Measurements from ENCODE around the gene TRPC4AP.

TRPC4AP gene

DNA sequence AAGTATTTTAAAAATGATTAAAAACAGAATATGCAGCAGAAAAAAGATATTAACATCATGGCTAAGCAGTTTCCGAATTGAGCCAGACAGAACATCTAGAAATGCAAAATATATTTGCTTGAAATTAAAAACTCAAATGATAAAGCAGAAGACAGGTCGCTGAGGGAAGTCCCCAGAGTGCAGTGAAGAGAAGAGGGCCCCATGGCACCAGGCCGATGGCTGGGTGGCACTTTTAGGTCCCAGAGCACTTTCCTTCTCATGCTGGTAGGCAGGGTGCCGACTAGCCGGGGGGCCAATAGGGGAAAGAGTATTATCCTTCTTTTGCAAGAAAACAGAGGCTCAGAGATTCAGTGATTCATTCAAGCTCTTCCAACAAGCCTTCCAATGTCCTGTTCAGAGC lies 78.1 kb downstream of the TRPC4AP start:
- DNase-seq (ENCODE audit: low spot score), result no peak

DNA sequence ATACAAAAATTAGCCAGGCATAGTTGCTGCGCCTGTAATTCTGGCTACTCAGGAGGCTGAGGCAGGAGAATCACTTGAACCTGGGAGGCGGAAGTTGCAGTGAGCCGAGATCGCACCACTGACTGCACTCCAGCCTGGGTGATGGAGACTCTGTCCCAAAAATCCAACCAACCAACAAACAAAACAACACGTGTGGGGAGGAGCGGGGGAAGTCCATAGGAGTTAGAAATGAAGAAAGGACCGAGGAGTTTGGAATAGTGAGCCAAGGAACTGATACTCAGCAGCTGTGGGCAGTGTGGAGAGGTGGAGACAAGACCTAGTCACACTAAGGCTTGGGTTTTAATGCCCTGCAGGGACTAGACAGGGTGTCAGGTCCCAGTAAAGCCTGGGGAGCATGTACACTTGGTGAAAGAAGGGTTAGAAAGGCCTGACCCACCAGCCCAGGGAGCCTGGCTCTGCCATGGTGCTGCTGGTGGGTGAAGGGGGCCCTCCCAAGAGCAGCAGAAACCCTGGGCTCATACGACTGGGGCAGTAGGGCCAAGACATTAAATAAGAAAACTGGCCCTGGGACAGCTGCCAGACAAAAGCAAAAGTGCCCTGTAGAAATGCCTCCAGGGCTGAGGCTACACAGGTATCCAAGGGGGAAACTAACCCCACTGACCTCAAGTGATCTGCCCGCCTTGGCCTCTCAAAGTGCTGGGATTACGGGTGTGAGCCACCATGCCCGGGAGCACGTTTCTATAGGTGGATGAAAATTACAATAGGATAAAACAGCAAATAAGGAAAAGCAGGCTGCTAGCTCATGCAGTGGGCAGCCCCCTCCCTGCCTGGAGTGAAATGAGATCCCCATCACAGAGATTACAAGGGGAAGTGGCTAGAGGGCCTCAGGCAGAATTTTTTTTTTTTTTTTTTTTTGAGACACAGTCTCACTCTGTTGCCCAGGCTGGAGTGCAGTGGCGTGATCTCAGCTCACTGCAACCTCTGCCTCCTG lies 78.9 kb downstream of the TRPC4AP start:
- no peak for DNase-seq (ENCODE audit: low spot score)

DNA sequence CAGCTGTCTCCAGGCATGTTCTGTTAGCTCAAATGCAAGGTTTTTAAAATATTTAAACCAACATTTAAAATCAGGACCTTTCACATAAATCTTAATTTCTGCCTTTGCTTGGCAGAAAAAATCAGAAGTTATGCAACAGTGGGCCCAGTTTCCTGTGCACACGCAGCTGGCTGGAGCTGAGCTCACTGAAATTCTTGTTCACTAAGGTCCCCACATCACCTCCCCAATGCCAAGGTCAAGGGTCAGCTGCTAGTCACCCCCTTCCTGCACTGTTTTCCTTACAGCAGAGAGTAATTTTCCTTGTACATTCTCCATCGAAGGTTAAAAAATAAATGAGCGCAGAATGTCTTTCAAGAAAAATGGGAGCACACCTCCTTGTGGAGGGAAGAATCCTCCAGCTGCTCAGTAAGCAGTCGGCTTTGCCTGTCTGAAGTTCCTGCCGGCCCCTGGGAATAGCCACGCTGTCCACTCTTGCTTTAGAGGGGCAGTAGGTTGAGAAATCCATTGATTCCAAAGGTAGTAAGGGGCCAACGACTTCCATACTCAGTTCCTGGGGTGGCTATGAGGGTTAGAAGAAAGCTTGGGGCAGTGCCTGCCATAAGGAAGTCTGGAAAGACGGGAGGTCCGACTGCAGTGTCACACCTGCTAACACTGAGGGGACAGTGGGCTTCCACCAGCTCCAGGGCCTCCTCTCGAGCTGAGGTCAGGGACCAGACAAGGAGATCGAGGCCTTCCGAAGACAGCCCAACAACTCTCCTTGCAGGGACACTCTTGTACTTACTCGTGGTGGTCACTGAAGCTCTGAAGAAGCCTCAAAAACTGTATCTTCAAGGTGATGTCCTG lies 80.2 kb downstream of the TRPC4AP start:
- no peak for DNase-seq (ENCODE audit: low spot score)

DNA sequence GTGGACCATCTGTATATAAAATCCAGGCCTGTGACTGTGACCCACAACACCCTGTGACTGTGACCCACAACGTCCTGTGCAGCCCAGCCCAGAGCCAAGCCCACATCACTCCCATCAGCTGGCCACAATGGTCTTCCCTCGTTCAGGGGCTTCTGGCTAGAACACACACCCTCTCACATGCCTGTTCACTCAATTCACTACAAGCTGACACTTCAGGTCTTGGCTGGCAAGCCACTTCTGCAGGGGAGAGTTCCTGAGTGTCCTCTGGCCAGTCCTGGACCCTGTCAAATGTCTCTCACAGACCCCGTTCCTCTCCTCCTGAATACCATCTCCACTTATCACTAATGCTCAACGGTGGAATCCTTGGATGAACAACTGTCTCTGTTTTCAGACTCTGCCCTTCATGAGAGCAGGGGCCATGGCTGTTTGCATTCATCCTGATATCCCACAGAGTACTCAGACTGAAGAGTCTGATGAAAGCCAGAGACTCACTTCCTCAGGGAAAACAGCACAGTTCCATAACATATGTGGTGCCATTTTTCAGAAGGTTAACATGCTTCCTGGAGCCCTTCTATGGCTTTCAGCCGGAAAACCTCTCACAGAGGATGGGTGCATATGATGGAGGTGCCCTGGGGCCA lies 80.9 kb downstream of the TRPC4AP start:
- DNase-seq (ENCODE audit: low spot score), result no peak

DNA sequence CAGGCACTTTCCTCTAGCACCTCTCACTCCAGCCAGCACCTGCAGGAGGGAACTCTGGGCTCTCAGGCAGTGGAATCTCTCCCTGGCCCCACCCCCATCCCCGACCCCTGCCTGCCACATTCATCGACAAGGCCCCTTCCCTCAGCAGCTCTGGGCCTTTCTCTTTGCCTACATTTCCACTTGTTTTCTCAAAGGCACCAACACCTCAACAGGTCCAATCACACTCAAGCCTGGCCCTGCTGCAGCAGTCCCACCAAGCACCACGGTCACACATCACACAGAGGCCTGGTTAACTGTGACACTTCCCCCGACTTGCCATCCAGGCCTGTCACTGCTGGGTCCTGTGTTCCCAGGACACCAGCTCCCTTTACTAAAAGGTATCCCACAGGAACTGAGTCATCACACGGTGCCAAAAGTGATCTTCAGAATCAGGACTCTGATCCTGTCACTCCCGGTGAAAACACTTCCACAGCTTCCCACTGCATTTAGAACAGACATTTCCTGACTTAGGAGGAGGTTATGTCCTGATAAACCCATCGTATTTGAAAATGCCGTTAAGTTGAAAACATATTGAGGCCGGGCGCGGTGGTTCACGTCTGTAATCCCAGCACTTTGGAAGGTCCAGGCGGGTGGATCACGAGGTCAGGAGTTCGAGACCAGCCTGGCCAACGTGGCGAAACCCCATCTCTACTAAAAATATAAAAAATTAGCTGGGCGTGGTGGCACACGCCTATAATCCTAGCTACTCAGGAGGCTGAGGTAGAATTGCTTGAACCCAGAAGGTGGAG lies 82.0 kb downstream of the TRPC4AP start:
- no peak for DNase-seq (ENCODE audit: low spot score)

DNA sequence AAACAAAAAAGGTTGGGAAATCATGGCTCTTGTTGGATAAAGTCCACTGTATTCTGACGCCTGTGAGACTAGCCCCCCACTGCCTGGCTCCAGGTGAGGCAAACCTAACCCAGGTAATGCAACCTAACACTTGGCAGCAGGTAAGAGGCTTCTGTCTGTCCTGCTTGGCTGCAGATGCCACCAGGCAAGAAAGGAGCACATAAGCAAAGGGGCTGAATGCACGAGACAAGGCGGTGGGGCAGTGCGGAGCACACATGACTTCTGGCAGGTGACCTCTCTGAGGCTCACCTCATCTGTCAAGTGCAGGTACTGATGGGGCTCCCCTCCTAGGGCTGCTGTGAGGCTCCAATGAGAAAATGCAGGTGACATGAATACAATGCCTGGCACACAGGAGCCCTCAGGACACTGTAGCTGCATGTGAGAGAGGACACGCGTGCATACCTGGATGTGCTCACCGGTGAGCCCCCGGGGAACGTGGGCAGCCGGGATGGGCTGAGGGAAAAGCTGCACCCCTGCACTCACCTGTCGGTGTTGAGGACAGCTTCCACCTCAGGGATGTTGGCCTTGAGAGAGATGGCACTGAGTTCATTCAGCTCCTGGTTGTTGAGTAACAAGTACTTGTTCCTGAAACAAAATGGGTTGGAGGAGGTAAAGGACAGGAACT lies 82.8 kb downstream of the TRPC4AP start:
- DNase-seq (ENCODE audit: low spot score), result no peak

DNA sequence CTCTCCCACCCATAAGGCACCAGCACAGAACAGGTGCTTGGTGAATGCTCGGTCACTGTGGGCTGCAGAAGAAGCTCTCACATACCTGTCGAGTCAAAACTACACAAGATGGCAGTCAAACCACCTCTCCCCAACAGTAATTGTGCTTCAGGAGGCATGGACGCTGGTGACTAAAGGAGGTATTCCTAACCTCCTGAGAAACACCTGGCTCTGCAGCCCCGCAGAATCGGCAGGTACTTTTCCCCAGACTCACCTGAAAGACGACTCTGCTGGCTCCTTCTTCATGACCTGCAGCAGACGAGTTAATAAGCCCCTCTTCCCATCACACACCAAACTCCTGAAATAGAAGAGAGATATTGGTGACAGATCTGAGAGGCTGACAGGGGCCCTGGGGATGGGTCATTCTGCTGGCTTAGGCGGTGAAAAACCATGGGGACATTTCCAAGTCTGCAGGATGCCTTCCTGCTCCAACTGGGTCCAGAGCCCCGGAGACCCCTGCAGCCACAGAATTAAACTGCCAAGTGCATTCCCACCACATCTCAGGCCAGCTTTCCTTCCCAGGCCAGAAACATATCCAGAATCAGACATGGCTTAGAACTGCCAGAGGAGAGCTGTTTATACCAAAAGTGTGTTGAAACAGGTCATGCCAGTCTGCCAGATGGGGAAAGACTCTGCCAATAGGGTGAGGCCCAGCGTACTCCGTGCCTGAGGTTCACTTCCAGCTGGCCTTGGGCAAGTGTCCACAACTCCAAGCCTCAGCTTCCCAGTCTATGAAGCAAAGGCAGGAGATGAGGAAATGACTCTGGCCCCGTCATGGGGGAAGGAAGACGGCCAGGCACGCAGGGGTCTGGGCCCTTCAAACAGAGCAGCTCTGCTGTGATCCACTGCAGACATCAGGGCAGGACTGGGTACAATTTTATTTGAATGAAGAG lies 83.9 kb downstream of the TRPC4AP start:
- peak; percentile 76 for DNase-seq (ENCODE audit: low spot score)

DNA sequence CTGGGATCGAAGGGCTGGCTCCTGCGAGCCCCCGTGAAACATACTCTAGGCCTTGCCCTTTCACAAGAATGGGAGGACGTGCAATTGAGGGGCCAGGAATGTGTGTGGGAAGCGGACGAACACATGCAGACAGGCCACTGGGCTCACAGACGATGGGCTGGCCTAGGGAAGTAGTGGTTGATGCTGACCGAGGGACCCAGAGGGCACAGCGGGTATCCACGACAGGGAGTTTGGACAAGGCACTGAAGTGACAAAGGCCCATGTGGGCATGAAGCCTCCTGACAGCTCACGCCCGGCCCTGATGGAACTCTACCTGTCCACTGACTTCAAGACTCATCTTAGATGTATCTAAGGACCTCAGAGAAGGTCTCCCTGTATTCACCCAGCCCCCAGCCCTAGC lies 84.7 kb downstream of the TRPC4AP start:
- no peak for DNase-seq (ENCODE audit: low spot score)

DNA sequence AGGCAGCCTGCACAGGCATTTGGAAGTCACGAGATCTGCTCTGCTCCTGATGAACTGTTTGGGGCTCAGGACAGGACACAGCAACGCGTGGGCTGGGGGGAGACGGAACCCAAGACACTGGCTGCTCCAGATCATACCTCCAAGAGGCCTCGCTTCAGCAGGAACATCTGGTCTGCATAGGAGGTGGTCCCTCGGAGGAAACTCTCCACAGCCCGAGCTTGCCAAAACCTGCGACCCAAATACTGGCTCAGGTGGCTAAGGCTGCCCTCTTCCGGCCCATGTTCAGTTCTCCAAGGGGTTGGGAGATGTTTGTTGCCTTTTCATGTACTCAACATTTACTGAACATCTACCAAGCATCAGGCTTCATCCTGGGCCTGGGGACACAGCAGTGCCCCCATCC lies 85.2 kb downstream of the TRPC4AP start:
- no peak for DNase-seq (ENCODE audit: low spot score)

DNA sequence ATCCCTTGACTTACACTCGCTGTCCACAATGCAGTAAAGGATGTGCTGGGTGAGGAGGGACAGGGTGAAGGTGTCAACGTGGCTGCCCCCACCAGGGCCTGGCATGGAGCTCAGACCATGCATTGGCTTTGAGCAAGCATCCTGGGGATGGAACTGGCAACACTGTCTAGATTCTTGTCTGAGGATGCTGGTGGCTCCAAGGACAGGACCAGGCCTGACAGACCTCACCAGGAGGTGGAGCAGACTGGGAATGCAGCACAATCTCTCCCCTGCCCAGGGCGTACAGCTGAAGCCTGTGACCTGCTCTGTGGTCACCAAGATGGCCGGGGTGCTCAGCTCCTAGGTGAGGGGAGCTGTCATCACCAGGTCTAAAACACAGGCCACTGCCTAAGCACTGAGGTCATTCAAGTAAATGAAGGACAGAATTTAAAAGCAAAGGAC lies 86.1 kb downstream of the TRPC4AP start:
- DNase-seq (ENCODE audit: low spot score), result no peak

DNA sequence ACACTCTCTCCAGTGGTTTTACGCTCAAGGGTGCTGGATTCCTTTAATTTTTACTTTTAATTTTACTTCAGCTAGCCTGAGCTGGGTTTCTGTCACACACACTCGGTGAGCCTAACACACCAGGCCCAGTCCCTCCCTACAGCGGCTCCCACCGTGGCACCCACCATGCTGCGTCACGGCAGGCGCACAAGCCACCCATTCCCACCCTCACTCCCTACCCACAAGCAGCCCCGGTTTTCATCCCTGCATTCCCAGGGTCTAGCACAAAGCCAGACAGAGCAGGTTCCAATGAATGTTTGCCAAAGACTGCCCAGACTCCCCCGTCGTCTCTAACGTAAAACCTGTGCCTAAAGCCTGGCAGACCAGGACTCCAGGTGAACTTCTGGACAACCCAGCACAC lies 86.6 kb downstream of the TRPC4AP start:
- no peak for DNase-seq (ENCODE audit: low spot score)

DNA sequence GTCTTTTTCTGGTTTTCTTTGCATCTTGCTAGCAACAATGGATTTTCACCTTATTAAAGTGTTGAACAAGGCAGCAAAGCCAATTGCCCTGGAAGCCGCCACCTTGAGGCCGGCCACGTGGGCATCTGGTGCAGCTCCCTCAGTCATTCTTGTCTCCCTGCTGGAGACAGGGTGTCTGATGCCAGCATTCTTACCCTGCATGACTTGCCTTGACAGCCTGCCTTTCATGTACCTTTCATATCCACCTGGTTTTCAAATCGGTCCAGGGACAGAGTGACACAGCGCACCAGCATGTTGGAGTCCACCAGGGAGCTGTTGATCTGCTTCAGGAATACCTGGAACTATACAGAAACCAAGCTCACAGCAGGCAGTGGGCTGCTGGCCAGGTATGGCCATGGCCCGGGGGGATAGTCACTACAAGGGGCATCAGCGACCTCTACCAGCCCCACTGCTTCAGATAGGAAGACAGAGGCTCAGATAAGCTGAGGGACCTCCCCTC lies 87.1 kb downstream of the TRPC4AP start:
- DNase-seq (ENCODE audit: low spot score), result no peak

DNA sequence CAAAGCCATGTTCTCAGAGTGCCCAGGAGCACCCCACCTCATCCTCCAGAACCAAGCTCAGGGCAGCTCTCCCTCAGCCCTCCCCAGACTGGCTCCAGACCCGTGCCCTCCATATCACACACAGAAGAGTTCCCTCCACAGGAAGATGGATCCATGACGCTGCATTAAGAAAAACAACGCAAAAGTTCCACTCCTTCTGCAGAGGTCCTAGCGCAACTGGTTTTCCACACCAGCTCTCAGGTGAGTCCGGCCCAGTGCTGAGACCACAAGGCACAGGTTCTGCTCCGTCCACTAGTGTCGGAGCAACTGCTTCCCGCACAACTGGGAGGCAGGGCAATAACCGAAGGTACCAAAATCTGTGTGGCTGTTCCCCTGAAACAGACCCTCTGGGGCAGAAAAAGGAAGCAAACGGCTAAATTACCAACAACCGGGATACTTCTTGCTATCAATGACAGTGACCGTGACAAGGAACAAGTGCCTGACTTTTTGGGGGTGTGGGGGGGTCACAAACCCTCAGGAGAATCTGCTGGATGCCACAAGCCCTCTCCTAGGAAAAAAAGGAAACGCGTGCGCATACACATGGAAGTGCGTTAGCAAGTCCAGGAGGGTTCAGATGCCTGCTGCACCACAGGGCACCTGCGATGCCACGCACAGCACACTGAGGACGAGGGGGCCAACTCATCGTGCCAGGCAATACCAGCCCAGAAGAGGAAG lies 87.7 kb downstream of the TRPC4AP start:
- DNase-seq (ENCODE audit: low spot score), result no peak

DNA sequence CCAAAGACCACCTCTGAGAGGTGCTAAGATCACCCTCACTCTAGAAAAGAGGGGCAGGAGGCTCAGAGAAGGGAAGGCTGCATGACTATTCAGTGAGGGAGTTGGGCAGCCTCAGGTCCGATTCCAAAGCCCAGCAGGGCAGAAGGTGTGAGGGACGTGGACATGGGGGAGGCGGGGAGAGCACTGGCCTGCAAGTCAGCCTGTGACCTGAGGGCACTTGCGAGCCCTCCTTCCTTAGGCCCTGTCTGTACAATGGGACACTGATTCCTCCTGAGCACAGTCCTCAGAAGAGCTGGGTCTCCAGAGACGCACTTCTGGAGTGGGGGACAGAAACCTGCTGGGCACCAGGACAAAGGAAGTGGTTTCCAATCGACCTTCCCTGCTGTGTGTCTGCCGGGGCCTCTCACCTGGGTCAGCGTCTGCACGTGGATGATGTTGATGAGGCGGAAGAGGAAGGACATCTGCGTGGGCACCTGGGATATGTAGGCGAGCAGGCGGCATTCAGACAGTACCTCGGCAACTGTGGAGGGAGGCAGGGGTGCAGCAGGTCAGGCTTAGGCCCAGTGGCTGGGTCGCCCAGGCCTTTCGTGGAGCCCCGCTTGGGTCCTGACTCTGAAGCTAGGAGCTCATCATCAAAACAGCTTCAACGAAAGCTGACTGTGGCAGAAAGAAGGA lies 88.4 kb downstream of the TRPC4AP start:
- DNase-seq (ENCODE audit: low spot score), result no peak

DNA sequence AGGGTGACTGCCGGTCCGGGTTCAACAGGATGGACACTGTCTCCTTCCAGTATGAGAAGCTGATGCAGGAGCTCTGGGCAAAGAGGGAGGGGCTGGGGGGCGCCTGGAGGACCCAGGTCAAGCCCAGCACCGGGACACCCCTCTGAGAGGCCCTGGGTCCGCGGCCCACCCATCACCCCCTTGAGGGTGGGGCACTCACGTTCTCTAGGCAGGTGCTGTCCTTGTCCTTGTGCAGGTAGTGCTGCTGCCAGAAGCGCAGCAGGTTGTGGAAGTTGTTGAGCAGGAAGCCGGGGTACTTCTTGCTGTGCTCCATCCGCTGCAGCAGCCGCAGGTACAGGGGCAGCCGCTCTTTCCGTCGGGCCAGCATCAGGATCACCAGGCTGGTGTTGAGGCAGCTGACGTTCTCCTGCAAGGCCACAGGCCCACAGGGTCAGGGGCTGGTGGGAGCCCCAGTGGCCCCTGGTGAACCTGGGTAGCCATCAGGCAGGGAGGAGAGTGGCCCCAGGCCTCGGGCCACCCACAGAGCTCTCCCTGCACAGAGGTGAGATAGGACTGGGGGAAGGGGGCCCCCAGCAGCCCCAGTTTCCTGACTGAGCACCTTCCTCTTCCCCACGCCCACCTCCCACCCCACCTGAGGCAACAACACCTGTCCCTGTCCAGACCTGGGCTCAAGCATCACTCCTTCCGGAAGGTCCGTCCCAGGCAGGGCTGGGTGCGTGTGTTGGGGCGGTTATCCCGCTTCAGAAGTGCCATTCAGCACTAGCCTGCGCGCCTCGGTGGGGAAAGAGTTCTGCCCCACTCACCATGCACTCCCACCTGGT lies 89.2 kb downstream of the TRPC4AP start:
- no peak for DNase-seq (ENCODE audit: low spot score)

DNA sequence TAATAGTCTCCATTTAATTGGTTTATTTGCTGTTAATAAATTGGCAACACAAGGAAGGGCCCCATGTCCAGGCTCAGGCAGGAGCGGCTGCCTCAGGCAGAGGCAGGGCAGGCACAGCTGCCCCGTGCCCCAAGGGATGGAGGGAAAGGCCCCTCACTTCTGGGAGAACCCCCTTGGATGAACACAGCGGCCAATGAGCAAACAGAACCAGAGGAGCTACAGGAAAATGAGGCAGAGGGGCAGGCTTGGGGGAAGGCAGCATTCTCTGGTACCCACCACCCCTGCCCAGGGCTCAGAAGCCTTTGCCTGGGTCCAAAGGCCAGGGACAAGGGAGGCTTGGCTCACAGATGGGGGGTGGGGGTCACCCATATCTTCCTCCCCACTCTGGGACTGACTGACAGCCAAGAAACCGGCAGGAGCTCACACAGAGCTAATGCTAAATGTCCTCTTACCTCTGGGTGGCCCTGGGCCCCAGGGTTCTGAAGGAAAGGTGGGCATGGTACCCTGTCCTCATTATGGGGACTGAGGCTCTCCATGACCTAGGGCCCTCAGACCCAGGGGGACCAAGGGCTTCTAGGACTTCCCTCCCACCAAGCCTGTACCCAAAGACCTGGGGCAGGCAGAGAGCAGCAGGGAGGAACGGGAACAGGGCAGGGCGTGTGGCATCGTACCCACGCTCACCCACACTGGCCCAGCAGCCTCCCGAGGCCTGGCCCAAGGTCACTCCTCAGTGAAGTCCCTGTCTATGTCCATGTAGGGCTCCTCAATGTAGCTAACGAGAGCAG lies 90.0 kb downstream of the TRPC4AP start:
- DNase-seq (ENCODE audit: low spot score), result no peak

Measured in GM03348 (cell line).